CD14-positive monocyte (primary cell): ENCODE results near the gene MAP3K9. TPM values are rescaled to one million over a fixed set of nuclear protein-coding genes. Genes with fewer than 3 reads are reported as not detected.

Experiments
- DNase-seq, 3 donors: peaks; one replicate each; pipeline ENCODE4 v3.0.0-alpha.2; 2011 to 2022
- H2AFZ ChIP-seq: 2 replicates; pipeline ENCODE4 v1.6.0; 2012; ENCODE audit warnings: mild to moderate bottlenecking, low read depth, low read length, inconsistent platforms; ENCODE audit not compliant: insufficient read depth, poor library complexity, severe bottlenecking
- H3K27ac ChIP-seq, 2 donors: 1 replicate in 1 of 2; 2 replicates in 1 of 2; pipeline ENCODE4 v1.5.1; 2012 to 2013; ENCODE audit warnings: low read length in 2 of 2, control low read depth in 1 of 2, inconsistent platforms in 1 of 2, low read depth in 1 of 2, mild to moderate bottlenecking in 1 of 2
- H3K27me3 ChIP-seq, 2 donors: one replicate each; pipeline versions ENCODE4 v1.6.0 to v1.6.1; 2011 to 2013; ENCODE audit warnings: low read length in 2 of 2; ENCODE audit not compliant: control insufficient read depth in 2 of 2, insufficient read depth in 2 of 2
- H3K36me3 ChIP-seq, 2 donors: replicated peaks in 1 of 2; 1 replicate in 1 of 2; 2 replicates in 1 of 2; pipeline versions ENCODE4 v1.5.1 to v1.6.1; 2012 to 2013; ENCODE audit warnings: low read length in 2 of 2, control low read depth in 1 of 2, inconsistent platforms in 1 of 2, mild to moderate bottlenecking in 1 of 2; ENCODE audit not compliant: insufficient read depth in 2 of 2, control insufficient read depth in 1 of 2
- H3K4me1 ChIP-seq, 2 donors: 1 replicate in 1 of 2; 2 replicates in 1 of 2; pipeline versions ENCODE4 v1.5.1 to v1.6.1; 2012 to 2013; ENCODE audit warnings: low read length in 2 of 2, control low read depth in 1 of 2, inconsistent platforms in 1 of 2, mild to moderate bottlenecking in 1 of 2, moderate library complexity in 1 of 2; ENCODE audit not compliant: insufficient read depth in 2 of 2, control insufficient read depth in 1 of 2
- H3K4me2 ChIP-seq: replicated peaks from 2 replicates; pipeline ENCODE3; 2012; ENCODE audit warnings: low read length, moderate library complexity, mild to moderate bottlenecking; ENCODE audit not compliant: poor library complexity, severe bottlenecking; ENCODE audit errors: extremely low read depth
- H3K4me3 ChIP-seq, 3 experiments: fragments of 200-600 bp in 1 of 3; sonication (generic) in 1 of 3; replicated peaks in 1 of 3; 1 replicate in 2 of 3; 2 replicates in 1 of 3; pipeline ENCODE4 v1.5.1; 2011 to 2013; ENCODE audit warnings: low read length in 3 of 3, mild to moderate bottlenecking in 3 of 3, control low read depth in 2 of 3, low read depth in 2 of 3, inconsistent platforms in 1 of 3, moderate library complexity in 1 of 3
- H3K79me2 ChIP-seq: 2 replicates; pipeline ENCODE4 v1.6.0; 2012; ENCODE audit warnings: mild to moderate bottlenecking, control low read depth, inconsistent platforms, low read length, moderate library complexity; ENCODE audit not compliant: insufficient read depth
- H3K9ac ChIP-seq: 2 replicates; pipeline ENCODE4 v1.6.0; 2017; ENCODE audit warnings: low read length, mild to moderate bottlenecking; ENCODE audit not compliant: insufficient read depth, poor library complexity, severe bottlenecking
- H3K9me3 ChIP-seq, 2 donors: replicated peaks in 1 of 2; 1 replicate in 1 of 2; 2 replicates in 1 of 2; pipeline versions ENCODE4 v1.5.1 to v1.6.1; 2012 to 2013; ENCODE audit warnings: low read length in 2 of 2, control low read depth in 1 of 2; ENCODE audit not compliant: control insufficient read depth in 1 of 2, insufficient read depth in 1 of 2
- H4K20me1 ChIP-seq: 2 replicates; pipeline ENCODE4 v1.6.0; 2012; ENCODE audit warnings: mild to moderate bottlenecking, low read length, control low read depth, moderate library complexity; ENCODE audit not compliant: insufficient read depth
- H3K27ac Mint-ChIP-seq, 7 donors: one replicate each; pipeline ENCODE4 v1.8.0; 2020; ENCODE audit warnings: mild to moderate bottlenecking in 7 of 7, mixed read lengths in 7 of 7, moderate library complexity in 6 of 7, inconsistent platforms in 2 of 7
- H3K27me3 Mint-ChIP-seq, 3 donors: one replicate each; pipeline ENCODE4 v1.8.0; 2021 to 2022; ENCODE audit warnings: low read depth in 3 of 3, mild to moderate bottlenecking in 3 of 3, mixed read lengths in 3 of 3, moderate library complexity in 3 of 3, inconsistent platforms in 1 of 3
- H3K36me3 Mint-ChIP-seq, 2 donors: one replicate each; pipeline ENCODE4 v1.8.0; 2020; ENCODE audit warnings: mixed read lengths in 2 of 2, inconsistent platforms in 1 of 2, mild to moderate bottlenecking in 1 of 2
- H3K4me1 Mint-ChIP-seq: one replicate; pipeline ENCODE4 v1.8.0; 2020; ENCODE audit warnings: mild to moderate bottlenecking, mixed read lengths
- H3K4me3 Mint-ChIP-seq, 2 donors: one replicate each; pipeline ENCODE4 v1.8.0; 2020; ENCODE audit warnings: mild to moderate bottlenecking in 2 of 2, mixed read lengths in 2 of 2, moderate library complexity in 1 of 2
- H3K9me3 Mint-ChIP-seq, 7 donors: one replicate each; pipeline ENCODE4 v1.8.0; 2020 to 2022; ENCODE audit warnings: mixed read lengths in 7 of 7, mild to moderate bottlenecking in 6 of 7, moderate library complexity in 6 of 7, inconsistent platforms in 2 of 7
- CTCF ChIP-seq: fragments of 200-600 bp; IDR thresholded peaks from one replicate; pipeline ENCODE4 v1.8.0; 2022; ENCODE audit warnings: antibody characterized with exemption, mild to moderate bottlenecking
- WGBS: methylation state at CpG from one replicate; pipeline ENCODE4 v1.1.5; 2013; ENCODE audit warnings: missing lambda C conversion rate; ENCODE audit not compliant: insufficient coverage; 5-methylcytosine and 5-hydroxymethylcytosine counted together
- intact Hi-C, 2 donors: fragments of 100-400 bp; cut with micrococcal nuclease; formaldehyde crosslinking; loops; one replicate each; pipeline versions ENCODE4 v1.15.0 to v1.15.1; 2023
- polyA plus RNA-seq, 3 donors: library from polyadenylated mRNA; depleted of rRNA in 1 of 3; unstranded in 2 of 3; stranded (reverse) in 1 of 3; fragments of 300-500 nt in 2 of 3; fragments of >200 nt in 1 of 3; fragmentation: Illumina TruSeq in 2 of 3; gene quantifications; 1 replicate in 2 of 3; 2 replicates in 1 of 3; pipeline ENCODE4 v1.2.3, GENCODE V29; 2012 to 2021

Gene MAP3K9
- polyA plus RNA-seq, 3 donors = 0.01 TPM; not detected in 2

DNA sequence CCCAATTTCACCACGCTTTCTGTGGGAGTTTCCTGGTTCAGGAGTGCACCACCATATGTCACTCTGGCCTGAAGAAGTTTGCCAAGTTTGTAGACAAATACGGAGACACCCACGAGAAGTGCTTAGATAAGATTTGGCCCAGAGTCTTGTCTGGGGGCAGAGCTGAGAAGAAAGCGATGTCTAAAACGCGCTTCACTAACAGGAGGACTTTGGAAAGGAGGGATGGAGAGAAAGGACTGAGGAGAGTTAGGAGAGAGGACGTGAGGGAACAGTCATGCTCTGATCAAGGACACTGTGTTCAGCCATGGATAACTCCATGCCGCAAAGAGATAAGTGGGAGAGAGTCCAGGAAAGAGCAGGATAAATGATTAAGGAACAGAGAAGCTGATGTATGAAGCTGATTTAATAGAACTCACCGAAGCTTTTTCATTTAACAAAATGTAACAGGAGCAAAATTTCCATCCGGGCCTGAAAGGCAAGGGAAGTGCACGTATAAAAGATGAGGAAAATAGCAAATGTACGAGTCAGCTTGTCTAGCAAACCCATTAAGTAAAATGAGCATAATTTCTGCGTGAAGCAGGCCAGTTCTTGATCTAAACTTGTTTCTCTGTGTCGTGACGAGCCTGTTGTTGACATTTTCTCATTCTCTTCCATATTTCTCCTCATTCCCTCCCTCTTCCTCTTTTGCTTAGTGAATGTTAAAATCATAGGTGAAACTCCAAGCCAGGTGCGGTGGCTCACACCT is 23.4 kb upstream of the MAP3K9 start:
- Mint-ChIP-seq H3K36me3 (no peaks in the 10 kb centered on the region), H3K27me3 (peaks cover 1 to 2% (median 2%) of the 10 kb centered on the region in 3 donors), H3K4me1 (no peaks in the 10 kb centered on the region), H3K27ac (no peak overlapping the region), H3K9me3 (peaks cover 5 to 12% (median 9%) of the 10 kb centered on the region in 7 donors), H3K4me3 (no peak overlapping the region)
- H3K9ac ChIP-seq = no peak overlapping the region
- no peak overlapping the region for H3K27ac ChIP-seq
- no peak for DNase-seq
- no peaks in the 10 kb centered on the region for H4K20me1 ChIP-seq
- no peaks in the 10 kb centered on the region for H3K79me2 ChIP-seq
- no peaks in the 10 kb centered on the region for H3K36me3 ChIP-seq
- peaks cover 10% of the 10 kb centered on the region in 2 donors for H3K9me3 ChIP-seq
- H3K4me3 ChIP-seq = no peak overlapping the region
- no peaks in the 10 kb centered on the region for H3K4me1 ChIP-seq
- intact Hi-C loops = no loop called here
- no peaks in the 10 kb centered on the region for H3K27me3 ChIP-seq
- H2AFZ ChIP-seq = peak overlapping the region; percentile 18
- WGBS = 90% methylated on average over 9 of the region's 16 CpGs
- TF ChIP-seq CTCF = no peak
- H3K4me2 ChIP-seq = no peak overlapping the region

- H3K4me1 ChIP-seq = no peaks in the 10 kb centered on the region
Measured at GRCh38 chr14:70830998-70831781, 21.9 kb upstream of the MAP3K9 start.

More at GRCh38 chr14:70830998-70831781, 21.9 kb upstream of the MAP3K9 start:
- Histone ChIP-seq H3K27ac (no peak overlapping the region), H3K79me2 (no peaks in the 10 kb centered on the region), H3K9me3 (peaks cover 10% of the 10 kb centered on the region in 2 donors), H4K20me1 (no peaks in the 10 kb centered on the region), H3K36me3 (no peaks in the 10 kb centered on the region), H3K9ac (no peak overlapping the region), H3K27me3 (no peaks in the 10 kb centered on the region), H3K4me2 (no peak overlapping the region), H2AFZ (no peak overlapping the region), H3K4me3 (no peak overlapping the region)
- H3K9me3 Mint-ChIP-seq = peaks cover 2 to 12% (median 9%) of the 10 kb centered on the region in 7 donors
- peak overlapping the region in 1 of 7 donors; percentile 3 for H3K27ac Mint-ChIP-seq
- H3K36me3 Mint-ChIP-seq = no peaks in the 10 kb centered on the region
- TF ChIP-seq CTCF = no peak
- intact Hi-C loops = no loop called here
- no peaks in the 10 kb centered on the region for H3K4me1 Mint-ChIP-seq
- 53% methylated on average over 4 of the region's 5 CpGs for whole genome bisulfite sequencing
- H3K4me3 Mint-ChIP-seq = no peak overlapping the region
- H3K27me3 Mint-ChIP-seq = peaks cover 1 to 4% (median 2%) of the 10 kb centered on the region in 3 donors
- DNase-seq = no peak
